GM12874 (cell line): Measurements from ENCODE around the gene LRP1B.

ENCODE experiments used
- CTCF ChIP-seq: IDR thresholded peaks from 2 replicates; pipeline ENCODE4 v1.5.1; 2011; ENCODE audit warnings: low read depth, mild to moderate bottlenecking, control low read depth, low read length, moderate library complexity; ENCODE audit not compliant: insufficient read depth

Gene LRP1B

GRCh38 chr2:142131010-142131669, at the start of gene LRP1B:
LRP1B (minus strand) TSS chr2:142131016; CDS start chr2:142130729, 287 bp downstream.
- no peak for TF ChIP-seq CTCF

- TF ChIP-seq CTCF, result no peak
These were observed 48.9 kb upstream of the LRP1B start for GRCh38 chr2:142179686-142180085.

- no peak for TF ChIP-seq CTCF
These were observed 47.8 kb upstream of the LRP1B start for GRCh38 chr2:142178604-142179003.

GRCh38 chr2:142176941-142177340, 46.1 kb upstream of the LRP1B start:
- TF ChIP-seq CTCF, result no peak

GRCh38 chr2:142175813-142176338, 45.1 kb upstream of the LRP1B start:
- no peak for TF ChIP-seq CTCF

- TF ChIP-seq CTCF, result no peak
These were observed 43.4 kb upstream of the LRP1B start for GRCh38 chr2:142174176-142174575.

GRCh38 chr2:142170847-142171246, 40.0 kb upstream of the LRP1B start:
- no peak for TF ChIP-seq CTCF
